ENCODE results near the gene SRC.

Gene SRC

GRCh38 chr20:37416848-37417616, 71.1 kb downstream of the SRC start:
- DNase-seq: no peak

DNA sequence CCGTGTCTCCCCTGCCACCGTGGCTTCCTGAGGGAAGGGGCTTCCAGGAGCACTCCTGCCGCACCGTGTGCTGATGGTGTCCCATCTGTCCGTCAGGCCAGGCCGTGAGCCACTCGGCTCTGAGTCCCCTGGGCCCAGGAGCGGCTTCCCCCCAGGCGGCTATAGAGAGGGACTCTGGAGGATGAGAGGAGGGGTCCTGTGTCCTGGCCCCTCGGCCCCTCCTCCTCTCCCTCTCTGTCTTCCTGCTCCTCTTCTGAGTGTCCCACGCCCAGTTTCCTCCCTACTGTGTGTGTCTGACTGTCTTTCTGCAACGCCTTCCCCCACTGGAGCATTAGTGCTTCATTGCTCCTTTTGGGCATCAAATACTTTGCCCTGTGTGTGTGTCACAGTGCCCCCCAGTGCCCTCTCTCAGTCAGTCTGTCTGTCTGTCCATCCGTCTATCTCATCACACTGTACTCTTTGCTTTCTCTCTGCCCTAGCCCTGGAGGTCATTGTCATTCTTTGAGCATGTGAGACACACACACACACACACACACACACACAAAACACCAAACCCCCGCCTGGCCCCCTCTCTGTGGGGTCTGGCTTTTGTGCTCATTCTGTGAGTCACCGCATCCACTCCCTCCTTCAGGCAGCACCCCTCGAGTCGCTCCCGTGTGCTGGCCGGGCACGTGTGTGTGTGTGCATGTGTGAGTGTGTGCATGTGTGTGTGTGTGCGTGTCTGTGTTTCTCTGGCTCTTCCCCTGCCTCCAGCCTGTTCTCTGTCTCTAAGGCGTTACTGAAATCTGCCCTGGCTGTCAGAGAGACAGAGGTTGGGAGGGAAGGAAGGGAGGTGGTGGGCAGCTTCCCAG, 71.9 kb downstream of the SRC start:
- no peak for DNase-seq

GRCh38 chr20:37418591-37419109, 72.7 kb downstream of the SRC start:
- no peak for DNase-seq

- DNase-seq: no peak
Observed at GRCh38 chr20:37419307-37419706, 73.4 kb downstream of the SRC start.

GRCh38 chr20:37419774-37420542, 74.0 kb downstream of the SRC start:
- no peak for DNase-seq

GRCh38 chr20:37420610-37421009, 74.7 kb downstream of the SRC start:
- no peak for DNase-seq

GRCh38 chr20:37421060-37421905, 75.3 kb downstream of the SRC start:
- DNase-seq: no peak

DNA sequence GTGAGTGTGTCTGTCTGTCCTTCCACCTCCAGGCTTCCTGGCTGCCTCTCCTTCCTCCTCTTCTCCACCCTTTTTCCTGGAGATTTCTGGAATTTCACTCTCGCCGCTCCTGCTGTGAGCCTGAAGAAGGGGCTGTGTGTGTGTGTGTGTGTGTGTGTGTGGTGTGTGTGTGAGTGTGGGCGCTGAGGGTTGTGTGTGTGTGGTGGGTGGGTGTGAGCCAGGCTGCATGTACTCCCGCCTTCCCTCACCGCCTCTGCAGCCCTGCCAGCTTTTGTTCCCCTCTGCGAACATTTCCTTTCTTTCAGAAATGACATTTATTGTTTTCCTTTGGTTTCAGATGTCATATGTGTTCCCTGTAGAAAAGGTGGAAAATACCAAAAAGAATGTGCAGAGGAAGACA, 76.0 kb downstream of the SRC start:
- no peak for DNase-seq

GRCh38 chr20:37422791-37423286, 76.9 kb downstream of the SRC start:
- no peak for DNase-seq

GRCh38 chr20:37423545-37423944, 77.6 kb downstream of the SRC start:
- no peak for DNase-seq

GRCh38 chr20:37424062-37424851, 78.3 kb downstream of the SRC start:
- DNase-seq: no peak

GRCh38 chr20:37425103-37425625, 79.2 kb downstream of the SRC start:
- DNase-seq: no peak

- no peak for DNase-seq
Observed at GRCh38 chr20:37426106-37426505, 80.2 kb downstream of the SRC start.

- no peak for DNase-seq
Observed at GRCh38 chr20:37426978-37427377, 81.0 kb downstream of the SRC start.

DNA sequence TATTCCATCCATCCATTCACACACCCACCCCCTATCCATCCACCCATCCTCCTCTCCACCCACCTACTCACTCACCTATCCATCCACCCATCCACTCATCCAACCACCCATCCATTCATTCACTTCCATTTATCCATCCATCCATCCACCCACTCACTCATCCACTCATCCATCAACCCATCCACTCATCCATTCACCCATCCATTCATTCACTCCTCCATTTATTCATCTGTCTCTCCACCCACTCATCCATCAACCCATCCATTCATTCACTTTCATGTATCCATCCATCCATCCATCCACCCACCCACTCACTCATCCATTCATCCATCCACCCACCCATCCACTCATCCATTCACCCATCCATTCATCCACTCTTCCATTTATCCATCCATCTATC, 84.1 kb downstream of the SRC start:
- DNase-seq: no peak

DNA sequence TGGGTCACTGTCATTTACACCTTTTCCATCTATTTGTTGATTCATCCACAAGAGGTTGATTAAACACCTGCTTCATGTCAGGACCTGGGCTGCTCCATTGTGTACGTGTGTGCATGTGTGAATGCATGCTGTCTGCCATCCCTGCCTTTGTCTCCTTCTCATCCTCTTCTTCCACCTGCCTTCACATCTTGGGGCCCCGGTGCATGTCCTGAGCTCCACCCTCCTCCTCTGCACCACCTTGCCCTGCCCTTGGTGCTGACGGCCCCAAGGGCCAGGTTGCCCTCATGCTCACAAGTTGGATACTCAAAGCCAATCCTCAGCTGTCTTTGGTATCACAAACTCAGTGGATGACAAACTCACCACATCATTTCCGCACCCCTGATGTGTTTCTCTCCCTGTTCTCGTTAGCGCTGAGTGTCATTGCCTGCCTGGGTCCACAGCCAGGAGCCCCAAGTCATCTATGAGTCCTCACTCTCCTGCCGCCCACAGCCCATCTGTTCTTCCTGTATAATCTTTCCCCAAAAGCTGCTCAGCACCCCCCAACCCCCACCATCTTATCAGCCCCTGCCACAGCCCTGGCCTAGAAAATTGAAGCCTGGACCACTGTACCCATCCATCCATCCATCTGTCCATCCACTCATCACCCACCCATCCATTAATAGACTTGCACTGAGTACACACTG, 85.0 kb downstream of the SRC start:
- DNase-seq: no peak

DNA sequence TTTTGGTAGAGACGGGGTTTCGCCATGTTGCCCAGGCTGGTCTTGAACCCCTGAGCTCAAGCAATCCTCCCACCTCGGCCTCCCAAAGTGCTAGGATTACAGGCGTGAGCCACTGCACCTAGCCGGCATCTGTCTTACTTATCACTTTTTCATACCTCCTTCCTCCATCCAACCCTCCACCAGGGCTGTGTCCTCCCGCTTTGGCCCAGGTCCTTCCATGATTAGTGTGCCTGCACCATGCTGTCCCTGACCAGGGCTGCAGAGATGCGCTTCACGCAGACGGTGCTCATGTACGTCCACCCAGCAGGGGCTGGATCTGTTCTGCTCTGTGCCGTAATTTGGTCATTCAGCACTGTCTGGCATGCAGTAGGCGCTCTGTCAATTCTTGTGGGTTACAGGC, 85.8 kb downstream of the SRC start:
- DNase-seq: no peak

DNA sequence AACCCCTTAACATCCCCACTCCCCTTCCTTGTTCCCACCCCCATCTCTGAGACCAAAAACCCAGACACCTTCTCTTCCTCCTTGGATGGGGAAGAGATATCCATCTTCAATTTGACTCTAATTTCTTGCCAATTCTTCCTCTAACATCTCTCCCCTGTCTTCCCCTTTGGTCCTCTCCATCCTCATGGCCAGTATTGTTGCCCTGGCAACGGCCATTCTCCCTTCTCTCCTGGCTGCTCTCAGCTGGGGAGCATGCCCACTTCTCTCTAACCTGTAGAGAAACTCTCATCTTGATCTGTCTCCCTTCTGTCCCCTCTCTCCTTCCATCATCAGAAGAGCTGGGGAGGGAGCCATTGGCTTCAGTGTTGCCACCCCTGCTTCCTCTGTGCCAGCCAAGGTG, 86.7 kb downstream of the SRC start:
- DNase-seq: no peak

DNA sequence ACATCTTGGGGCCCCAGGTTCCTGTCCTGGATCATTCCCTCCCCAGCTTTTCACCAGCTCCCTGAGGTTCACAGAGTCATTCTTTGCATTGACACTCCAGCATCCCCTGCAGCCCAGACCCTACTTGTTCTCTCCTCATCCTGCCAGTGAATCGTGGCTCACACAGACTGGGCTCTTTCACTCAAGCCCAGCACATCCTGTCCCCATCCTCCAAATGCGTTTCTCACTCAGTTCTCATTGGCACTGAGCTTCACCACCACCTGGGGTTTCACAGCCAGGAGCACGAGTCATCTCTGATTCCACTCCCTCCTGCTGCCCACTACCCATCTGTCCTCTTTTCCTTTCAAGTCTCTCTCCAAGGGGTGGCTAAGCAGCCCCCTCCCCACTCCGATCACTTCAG, 89.7 kb downstream of the SRC start:
- no peak for DNase-seq

DNA sequence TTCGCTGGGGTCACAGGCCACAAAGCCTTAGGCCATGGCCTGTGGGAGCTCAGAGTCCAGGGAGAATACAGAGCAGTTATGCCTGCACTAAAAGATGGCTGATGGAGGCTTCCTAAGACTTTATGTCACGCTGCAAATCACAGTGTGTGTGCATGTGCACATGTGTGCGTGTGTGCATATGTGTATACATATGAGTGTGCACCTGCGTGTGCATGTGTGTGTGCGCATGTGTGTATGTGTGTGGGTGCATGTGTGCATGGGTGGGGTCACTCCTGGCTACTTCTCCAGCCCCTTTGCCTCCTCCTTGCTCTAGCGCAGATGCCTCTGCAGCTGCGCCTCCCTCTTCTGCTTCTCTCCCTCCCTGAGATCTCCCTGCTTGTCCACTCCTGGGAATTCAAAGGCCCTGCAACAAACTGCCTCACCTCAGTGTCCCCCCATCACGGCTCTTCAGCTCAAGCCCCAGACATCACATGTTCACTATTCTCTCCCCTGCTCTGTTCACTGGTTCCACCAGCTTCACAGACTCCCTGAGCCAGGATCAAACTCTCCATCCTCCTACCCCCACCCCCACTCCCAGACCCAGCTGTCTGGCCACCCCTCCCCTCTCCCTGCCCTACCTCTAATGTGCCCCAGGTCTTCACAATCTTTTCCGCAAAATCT, 90.7 kb downstream of the SRC start:
- no peak for DNase-seq

All from KG1 (cell line).